HepG2 (cell line): ENCODE data around the gene FBF1. TPM values are rescaled to one million over a fixed set of nuclear protein-coding genes. Genes with fewer than 3 reads are reported as not detected.

Experiments used
- DNMT3B ChIP-seq: conservative IDR thresholded peaks from 2 replicates; pipeline ENCODE4 v1.6.1; 2016; ENCODE audit warnings: missing biosample characterization, control low read depth
- KAT7 ChIP-seq: IDR thresholded peaks from 2 replicates; pipeline ENCODE4 v1.6.1; 2018; ENCODE audit warnings: borderline replicate concordance, missing compliant biosample characterization
- KLF6 ChIP-seq: IDR thresholded peaks from 2 replicates; pipeline ENCODE4 v1.8.0; 2016; ENCODE audit warnings: missing biosample characterization, missing genetic modification reagents
- MBNL3 ChIP-seq: fragments of 250-450 bp; sonication (Bioruptor Pico); conservative IDR thresholded peaks from 2 replicates; pipeline ENCODE4 v1.8.0; 2022; ENCODE audit warnings: mild to moderate bottlenecking, inconsistent platforms
- MEIS2 ChIP-seq: sonication (generic); formaldehyde crosslinking; IDR thresholded peaks from 2 replicates; pipeline ENCODE4 v1.9.0; 2021; ENCODE audit warnings: mild to moderate bottlenecking, missing genetic modification reagents
- MIER2 ChIP-seq: IDR thresholded peaks from 2 replicates; pipeline ENCODE4 v1.6.1; 2016; ENCODE audit warnings: missing biosample characterization, missing genetic modification reagents
- TARDBP ChIP-seq: sonication (generic); formaldehyde crosslinking; IDR thresholded peaks from 2 replicates; pipeline ENCODE4 v1.8.0; 2022; ENCODE audit warnings: mild to moderate bottlenecking, missing genetic modification reagents
- ZNF138 ChIP-seq: sonication (generic); formaldehyde crosslinking; IDR thresholded peaks from 2 replicates; pipeline ENCODE4 v1.5.0; 2020; ENCODE audit warnings: mild to moderate bottlenecking, low read depth, missing genetic modification reagents
- ZNF34 ChIP-seq: sonication (generic); formaldehyde crosslinking; IDR thresholded peaks from 2 replicates; pipeline ENCODE4 v1.4.0; 2020; ENCODE audit warnings: mild to moderate bottlenecking, missing genetic modification reagents, borderline replicate concordance
- ZNF563 ChIP-seq: sonication (generic); formaldehyde crosslinking; IDR thresholded peaks from 2 replicates; pipeline ENCODE4 v1.8.0; 2022; ENCODE audit warnings: mild to moderate bottlenecking, moderate library complexity, missing genetic modification reagents
- ZNF660 ChIP-seq: sonication (generic); formaldehyde crosslinking; IDR thresholded peaks from 2 replicates; pipeline ENCODE4 v1.5.1; 2020; ENCODE audit warnings: mild to moderate bottlenecking, low read depth, missing genetic modification reagents, borderline replicate concordance
- ZNF75D ChIP-seq: sonication (generic); formaldehyde crosslinking; IDR thresholded peaks from 2 replicates; pipeline ENCODE4 v1.8.1; 2023; ENCODE audit warnings: missing genetic modification reagents, mild to moderate bottlenecking, borderline replicate concordance
- polyA plus RNA-seq, 8 experiments: library from polyadenylated mRNA; depleted of rRNA in 3 of 8; stranded (reverse) in 7 of 8; unstranded in 1 of 8; fragments of >200 nt; fragmentation: Illumina TruSeq in 4 of 8; extraction: Trizol in 4 of 8; gene quantifications; 2 replicates each; pipeline versions ENCODE4 v1.2.1 to v1.2.3, GENCODE V29; 2011 to 2016; ENCODE audit warnings: low read depth in 4 of 8, missing spikeins in 1 of 8, mixed read lengths in 1 of 8; ENCODE audit not compliant: insufficient read depth in 1 of 8
- total RNA-seq, 5 experiments: library from RNA; depleted of rRNA; stranded (reverse); fragments of >200 nt; fragmentation: Illumina TruSeq; extraction: Trizol; gene quantifications; 2 replicates each; pipeline ENCODE4 v1.2.3, GENCODE V29; 2016; ENCODE audit warnings: low read depth in 1 of 5
- TF ChIP-seq, protein P1 (sequence below): sonication (generic); formaldehyde crosslinking; IDR thresholded peaks from 2 replicates; pipeline ENCODE4 v1.8.0; 2022; ENCODE audit warnings: mild to moderate bottlenecking, missing genetic modification reagents, moderate library complexity
- TF ChIP-seq, protein P2 (sequence below): sonication (generic); formaldehyde crosslinking; conservative IDR thresholded peaks from 2 replicates; pipeline ENCODE4 v1.4.0; 2020; ENCODE audit warnings: missing genetic modification reagents
- TF ChIP-seq, protein P3 (sequence below): sonication (generic); formaldehyde crosslinking; IDR thresholded peaks from 2 replicates; pipeline ENCODE4 v1.4.0; 2020; ENCODE audit warnings: mild to moderate bottlenecking, missing genetic modification reagents
- TF ChIP-seq, protein P4 (sequence below): sonication (generic); formaldehyde crosslinking; IDR thresholded peaks from 2 replicates; pipeline ENCODE4 v1.4.0; 2020; ENCODE audit warnings: missing genetic modification reagents
- TF ChIP-seq, protein P5 (sequence below), 2 experiments: IDR thresholded peaks; 2 replicates each; pipeline ENCODE4 v1.6.1; 2011 to 2012; ENCODE audit warnings: low read length in 2 of 2, borderline replicate concordance in 1 of 2, low read depth in 1 of 2, mild to moderate bottlenecking in 1 of 2, moderate library complexity in 1 of 2
- TF ChIP-seq, protein P6 (sequence below): sonication (generic); formaldehyde crosslinking; IDR thresholded peaks from 2 replicates; pipeline ENCODE4 v1.4.0; 2020; ENCODE audit warnings: mild to moderate bottlenecking, low read depth, missing genetic modification reagents
- TF ChIP-seq, protein P7 (sequence below): sonication (generic); formaldehyde crosslinking; IDR thresholded peaks from 2 replicates; pipeline ENCODE4 v1.4.0; 2020; ENCODE audit warnings: low read depth, mild to moderate bottlenecking, missing genetic modification reagents

FBF1 gene
- total and polyA plus RNA-seq, 2 of the 13 experiments (the other 11 are each of a cell fraction or from before 2014, with no cell fraction given), result 2.4 to 8.1 TPM

DNA sequence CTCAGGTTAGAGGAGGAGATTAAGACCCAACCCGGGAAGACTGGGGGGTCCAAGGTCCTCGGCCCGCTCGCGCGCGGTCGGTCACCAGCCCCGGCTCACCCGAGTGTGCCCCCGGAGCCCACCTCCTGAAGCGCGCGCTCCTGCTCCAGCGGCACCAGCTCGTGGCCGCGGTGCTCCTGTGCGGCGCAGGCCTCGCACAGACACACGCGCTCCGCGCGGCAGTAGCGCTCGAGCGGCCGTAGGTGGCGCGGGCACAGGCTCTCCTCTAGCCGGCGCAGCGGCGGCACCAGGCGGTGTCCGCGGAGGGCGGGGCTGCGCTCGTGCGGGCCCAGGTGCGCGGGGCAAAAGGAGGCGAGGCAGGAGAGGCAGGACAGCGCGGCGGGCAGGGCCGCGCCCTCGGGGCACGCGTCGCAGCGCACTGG, 63.1 kb downstream of the FBF1 start (continued):
- TF ChIP-seq, protein P1, sequence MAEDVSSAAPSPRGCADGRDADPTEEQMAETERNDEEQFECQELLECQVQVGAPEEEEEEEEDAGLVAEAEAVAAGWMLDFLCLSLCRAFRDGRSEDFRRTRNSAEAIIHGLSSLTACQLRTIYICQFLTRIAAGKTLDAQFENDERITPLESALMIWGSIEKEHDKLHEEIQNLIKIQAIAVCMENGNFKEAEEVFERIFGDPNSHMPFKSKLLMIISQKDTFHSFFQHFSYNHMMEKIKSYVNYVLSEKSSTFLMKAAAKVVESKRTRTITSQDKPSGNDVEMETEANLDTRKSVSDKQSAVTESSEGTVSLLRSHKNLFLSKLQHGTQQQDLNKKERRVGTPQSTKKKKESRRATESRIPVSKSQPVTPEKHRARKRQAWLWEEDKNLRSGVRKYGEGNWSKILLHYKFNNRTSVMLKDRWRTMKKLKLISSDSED (CRISPR knock-in tag), result peak; percentile 70; the same call in 1 of the 2 replicates
- TF ChIP-seq ZNF34 (CRISPR knock-in tag) (no peak; the same call in 1 of the 2 replicates), MBNL3 (no peak), ZNF75D (CRISPR knock-in tag) (no peak), MIER2 (no peak), DNMT3B (CRISPR knock-in tag) (no peak), KLF6 (CRISPR knock-in tag) (no peak), TARDBP (CRISPR knock-in tag) (no peak), ZNF563 (peak; percentile 42; the same call in 1 of the 2 replicates), ZNF660 (CRISPR knock-in tag) (no peak), ZNF138 (CRISPR knock-in tag) (no peak), KAT7 (CRISPR knock-in tag) (peak; percentile 87; the same call in 1 of the 2 replicates), MEIS2 (CRISPR knock-in tag) (0 out of 2 replicates have a peak, but pooled peaks have one; percentile 19)
- TF ChIP-seq, protein P2, sequence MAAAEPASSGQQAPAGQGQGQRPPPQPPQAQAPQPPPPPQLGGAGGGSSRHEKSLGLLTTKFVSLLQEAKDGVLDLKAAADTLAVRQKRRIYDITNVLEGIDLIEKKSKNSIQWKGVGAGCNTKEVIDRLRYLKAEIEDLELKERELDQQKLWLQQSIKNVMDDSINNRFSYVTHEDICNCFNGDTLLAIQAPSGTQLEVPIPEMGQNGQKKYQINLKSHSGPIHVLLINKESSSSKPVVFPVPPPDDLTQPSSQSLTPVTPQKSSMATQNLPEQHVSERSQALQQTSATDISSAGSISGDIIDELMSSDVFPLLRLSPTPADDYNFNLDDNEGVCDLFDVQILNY, result peak; percentile 75
- TF ChIP-seq, protein P3, sequence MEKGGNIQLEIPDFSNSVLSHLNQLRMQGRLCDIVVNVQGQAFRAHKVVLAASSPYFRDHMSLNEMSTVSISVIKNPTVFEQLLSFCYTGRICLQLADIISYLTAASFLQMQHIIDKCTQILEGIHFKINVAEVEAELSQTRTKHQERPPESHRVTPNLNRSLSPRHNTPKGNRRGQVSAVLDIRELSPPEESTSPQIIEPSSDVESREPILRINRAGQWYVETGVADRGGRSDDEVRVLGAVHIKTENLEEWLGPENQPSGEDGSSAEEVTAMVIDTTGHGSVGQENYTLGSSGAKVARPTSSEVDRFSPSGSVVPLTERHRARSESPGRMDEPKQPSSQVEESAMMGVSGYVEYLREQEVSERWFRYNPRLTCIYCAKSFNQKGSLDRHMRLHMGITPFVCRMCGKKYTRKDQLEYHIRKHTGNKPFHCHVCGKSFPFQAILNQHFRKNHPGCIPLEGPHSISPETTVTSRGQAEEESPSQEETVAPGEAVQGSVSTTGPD (CRISPR knock-in tag), result no peak
- TF ChIP-seq, protein P4, sequence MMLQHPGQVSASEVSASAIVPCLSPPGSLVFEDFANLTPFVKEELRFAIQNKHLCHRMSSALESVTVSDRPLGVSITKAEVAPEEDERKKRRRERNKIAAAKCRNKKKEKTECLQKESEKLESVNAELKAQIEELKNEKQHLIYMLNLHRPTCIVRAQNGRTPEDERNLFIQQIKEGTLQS (CRISPR knock-in tag), result no peak
- TF ChIP-seq, protein P5, sequence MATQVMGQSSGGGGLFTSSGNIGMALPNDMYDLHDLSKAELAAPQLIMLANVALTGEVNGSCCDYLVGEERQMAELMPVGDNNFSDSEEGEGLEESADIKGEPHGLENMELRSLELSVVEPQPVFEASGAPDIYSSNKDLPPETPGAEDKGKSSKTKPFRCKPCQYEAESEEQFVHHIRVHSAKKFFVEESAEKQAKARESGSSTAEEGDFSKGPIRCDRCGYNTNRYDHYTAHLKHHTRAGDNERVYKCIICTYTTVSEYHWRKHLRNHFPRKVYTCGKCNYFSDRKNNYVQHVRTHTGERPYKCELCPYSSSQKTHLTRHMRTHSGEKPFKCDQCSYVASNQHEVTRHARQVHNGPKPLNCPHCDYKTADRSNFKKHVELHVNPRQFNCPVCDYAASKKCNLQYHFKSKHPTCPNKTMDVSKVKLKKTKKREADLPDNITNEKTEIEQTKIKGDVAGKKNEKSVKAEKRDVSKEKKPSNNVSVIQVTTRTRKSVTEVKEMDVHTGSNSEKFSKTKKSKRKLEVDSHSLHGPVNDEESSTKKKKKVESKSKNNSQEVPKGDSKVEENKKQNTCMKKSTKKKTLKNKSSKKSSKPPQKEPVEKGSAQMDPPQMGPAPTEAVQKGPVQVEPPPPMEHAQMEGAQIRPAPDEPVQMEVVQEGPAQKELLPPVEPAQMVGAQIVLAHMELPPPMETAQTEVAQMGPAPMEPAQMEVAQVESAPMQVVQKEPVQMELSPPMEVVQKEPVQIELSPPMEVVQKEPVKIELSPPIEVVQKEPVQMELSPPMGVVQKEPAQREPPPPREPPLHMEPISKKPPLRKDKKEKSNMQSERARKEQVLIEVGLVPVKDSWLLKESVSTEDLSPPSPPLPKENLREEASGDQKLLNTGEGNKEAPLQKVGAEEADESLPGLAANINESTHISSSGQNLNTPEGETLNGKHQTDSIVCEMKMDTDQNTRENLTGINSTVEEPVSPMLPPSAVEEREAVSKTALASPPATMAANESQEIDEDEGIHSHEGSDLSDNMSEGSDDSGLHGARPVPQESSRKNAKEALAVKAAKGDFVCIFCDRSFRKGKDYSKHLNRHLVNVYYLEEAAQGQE (IDR thresholded peaks at IDR 0.05; ENCODE audit: borderline replicate concordance in 1 of 2, low read depth in 1 of 2, low read length in 2 of 2), result no peak
- TF ChIP-seq, protein P6, sequence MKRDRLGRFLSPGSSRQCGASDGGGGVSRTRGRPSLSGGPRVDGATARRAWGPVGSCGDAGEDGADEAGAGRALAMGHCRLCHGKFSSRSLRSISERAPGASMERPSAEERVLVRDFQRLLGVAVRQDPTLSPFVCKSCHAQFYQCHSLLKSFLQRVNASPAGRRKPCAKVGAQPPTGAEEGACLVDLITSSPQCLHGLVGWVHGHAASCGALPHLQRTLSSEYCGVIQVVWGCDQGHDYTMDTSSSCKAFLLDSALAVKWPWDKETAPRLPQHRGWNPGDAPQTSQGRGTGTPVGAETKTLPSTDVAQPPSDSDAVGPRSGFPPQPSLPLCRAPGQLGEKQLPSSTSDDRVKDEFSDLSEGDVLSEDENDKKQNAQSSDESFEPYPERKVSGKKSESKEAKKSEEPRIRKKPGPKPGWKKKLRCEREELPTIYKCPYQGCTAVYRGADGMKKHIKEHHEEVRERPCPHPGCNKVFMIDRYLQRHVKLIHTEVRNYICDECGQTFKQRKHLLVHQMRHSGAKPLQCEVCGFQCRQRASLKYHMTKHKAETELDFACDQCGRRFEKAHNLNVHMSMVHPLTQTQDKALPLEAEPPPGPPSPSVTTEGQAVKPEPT, result no peak
- TF ChIP-seq, protein P7, sequence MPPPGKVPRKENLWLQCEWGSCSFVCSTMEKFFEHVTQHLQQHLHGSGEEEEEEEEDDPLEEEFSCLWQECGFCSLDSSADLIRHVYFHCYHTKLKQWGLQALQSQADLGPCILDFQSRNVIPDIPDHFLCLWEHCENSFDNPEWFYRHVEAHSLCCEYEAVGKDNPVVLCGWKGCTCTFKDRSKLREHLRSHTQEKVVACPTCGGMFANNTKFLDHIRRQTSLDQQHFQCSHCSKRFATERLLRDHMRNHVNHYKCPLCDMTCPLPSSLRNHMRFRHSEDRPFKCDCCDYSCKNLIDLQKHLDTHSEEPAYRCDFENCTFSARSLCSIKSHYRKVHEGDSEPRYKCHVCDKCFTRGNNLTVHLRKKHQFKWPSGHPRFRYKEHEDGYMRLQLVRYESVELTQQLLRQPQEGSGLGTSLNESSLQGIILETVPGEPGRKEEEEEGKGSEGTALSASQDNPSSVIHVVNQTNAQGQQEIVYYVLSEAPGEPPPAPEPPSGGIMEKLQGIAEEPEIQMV (CRISPR knock-in tag), result 0 out of 2 replicates have a peak, but pooled peaks have one; percentile 76
